ENCODE data around the gene ITFG1. TPM values are rescaled to one million over a fixed set of nuclear protein-coding genes. Genes with fewer than 3 reads are reported as not detected.
"Not testable (repeated sequence)": the region's sequence is repeated elsewhere in the genome, so short reads cannot be mapped to it uniquely, and the experiment has no call there.

Gene ITFG1
- total and polyA plus RNA-seq, 11 donors = 13.0 to 102 (median 70.1) TPM

- 92 to 99% (median 96%) methylated on average over 3 of the region's 3 CpGs for WGBS, 4 donors
- no peak for ATAC-seq
- Histone ChIP-seq H3K9me3 (peaks cover 0 to 4% (median 0%) of the 10 kb centered on the region in 12 donors), H3K27ac (no peak overlapping the region), H3K36me3 (peaks cover 0 to 61% (median 34%) of the 10 kb centered on the region in 9 donors), H3K27me3 (no peaks in the 10 kb centered on the region), H3K4me1 (peaks cover 0 to 11% (median 3%) of the 10 kb centered on the region in 12 donors), H3K4me3 (no peak overlapping the region)
- intact Hi-C loops (cut with DNase I) = no loop called here
- DNase-seq = no peak
- TF ChIP-seq POLR2A (IDR thresholded peaks at IDR 0.05) = no peak
- TF ChIP-seq, protein P1, sequence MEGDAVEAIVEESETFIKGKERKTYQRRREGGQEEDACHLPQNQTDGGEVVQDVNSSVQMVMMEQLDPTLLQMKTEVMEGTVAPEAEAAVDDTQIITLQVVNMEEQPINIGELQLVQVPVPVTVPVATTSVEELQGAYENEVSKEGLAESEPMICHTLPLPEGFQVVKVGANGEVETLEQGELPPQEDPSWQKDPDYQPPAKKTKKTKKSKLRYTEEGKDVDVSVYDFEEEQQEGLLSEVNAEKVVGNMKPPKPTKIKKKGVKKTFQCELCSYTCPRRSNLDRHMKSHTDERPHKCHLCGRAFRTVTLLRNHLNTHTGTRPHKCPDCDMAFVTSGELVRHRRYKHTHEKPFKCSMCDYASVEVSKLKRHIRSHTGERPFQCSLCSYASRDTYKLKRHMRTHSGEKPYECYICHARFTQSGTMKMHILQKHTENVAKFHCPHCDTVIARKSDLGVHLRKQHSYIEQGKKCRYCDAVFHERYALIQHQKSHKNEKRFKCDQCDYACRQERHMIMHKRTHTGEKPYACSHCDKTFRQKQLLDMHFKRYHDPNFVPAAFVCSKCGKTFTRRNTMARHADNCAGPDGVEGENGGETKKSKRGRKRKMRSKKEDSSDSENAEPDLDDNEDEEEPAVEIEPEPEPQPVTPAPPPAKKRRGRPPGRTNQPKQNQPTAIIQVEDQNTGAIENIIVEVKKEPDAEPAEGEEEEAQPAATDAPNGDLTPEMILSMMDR (IDR thresholded peaks at IDR 0.05) = no peak
These were observed 14.4 kb downstream of the ITFG1 start for GRCh38 chr16:47446431-47446830.

DNA sequence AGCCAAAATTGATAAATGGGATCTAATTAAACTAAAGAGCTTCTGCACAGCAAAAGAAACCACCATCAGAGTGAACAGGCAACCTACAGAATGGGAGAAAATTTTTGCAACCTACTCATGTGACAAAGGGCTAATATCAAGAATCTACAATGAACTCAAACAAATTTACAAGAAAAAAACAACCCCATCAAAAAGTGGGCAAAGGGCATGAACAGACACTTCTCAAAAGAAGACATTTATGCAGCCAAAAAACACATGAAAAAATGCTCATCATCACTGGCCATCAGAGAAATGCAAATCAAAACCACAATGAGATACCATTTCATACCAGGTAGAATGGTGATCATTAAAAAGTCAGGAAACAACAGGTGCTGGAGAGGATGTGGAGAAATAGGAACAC is 18.0 kb downstream of the ITFG1 start:
- H3K9me3 ChIP-seq; intact Hi-C loops (cut with DNase I); H3K4me1 ChIP-seq; H3K4me3 ChIP-seq; H3K27me3 ChIP-seq; H3K27ac ChIP-seq; DNase-seq; ATAC-seq: not testable (repeated sequence)
- H3K36me3 ChIP-seq = peaks cover 0 to 28% (median 8%) of the 10 kb centered on the region in 9 donors

GRCh38 chr16:47440066-47440465 is 20.8 kb downstream of the ITFG1 start:
- ATAC-seq; DNase-seq; H3K27me3 ChIP-seq; intact Hi-C loops (cut with DNase I); H3K9me3 ChIP-seq; H3K27ac ChIP-seq; H3K4me3 ChIP-seq; H3K4me1 ChIP-seq: not testable (repeated sequence)
- WGBS, 4 donors = 96 to 99% (median 98%) methylated on average over 3 of the region's 3 CpGs
- H3K36me3 ChIP-seq = peaks cover 0 to 15% (median 0%) of the 10 kb centered on the region in 9 donors

GRCh38 chr16:47434274-47434673 is 26.6 kb downstream of the ITFG1 start:
- H3K36me3 ChIP-seq, ATAC-seq: not testable (repeated sequence)

DNA sequence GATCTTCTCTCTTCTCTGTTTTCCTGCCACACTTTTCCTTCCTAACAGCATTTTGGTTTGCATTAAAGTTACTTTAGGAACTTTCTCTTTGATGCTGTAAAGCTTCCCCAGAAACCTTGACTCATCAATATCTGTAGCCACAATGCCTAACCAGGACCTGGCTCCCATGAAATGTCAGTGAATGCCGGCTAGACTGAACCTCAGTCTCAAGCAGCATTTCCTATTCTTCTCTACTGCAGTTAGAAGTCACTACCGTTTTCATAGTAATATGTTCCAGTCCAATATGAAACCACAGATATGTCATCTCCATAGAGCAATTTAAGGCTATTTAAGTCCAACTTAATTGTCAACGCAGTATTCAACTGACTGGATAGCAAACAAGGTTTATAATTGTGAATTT is 28.9 kb downstream of the ITFG1 start:
- H3K36me3 ChIP-seq = peaks cover 0 to 27% (median 17%) of the 10 kb centered on the region in 9 donors
- 90 to 96% (median 93%) methylated on average over 3 of the region's 3 CpGs for WGBS, 4 donors
- H3K4me1 ChIP-seq = no peaks in the 10 kb centered on the region
- H3K27me3 ChIP-seq = no peaks in the 10 kb centered on the region
- H3K27ac ChIP-seq = no peak overlapping the region
- no peak for DNase-seq
- no peak for TF ChIP-seq POLR2A (IDR thresholded peaks at IDR 0.05)
- TF ChIP-seq, protein P1 (IDR thresholded peaks at IDR 0.05) = no peak
- H3K4me3 ChIP-seq = no peak overlapping the region
- H3K9me3 ChIP-seq = no peaks in the 10 kb centered on the region
- intact Hi-C loops (cut with DNase I) = no loop called here
- ATAC-seq = no peak

More at GRCh38 chr16:47434274-47434673, 26.6 kb downstream of the ITFG1 start:
- WGBS, 4 donors = 93 to 97% (median 95%) methylated on average over 2 of the region's 2 CpGs
- H3K9me3 ChIP-seq; DNase-seq; H3K4me1 ChIP-seq; H3K4me3 ChIP-seq; intact Hi-C loops (cut with DNase I); H3K27me3 ChIP-seq; H3K27ac ChIP-seq: not testable (repeated sequence)

DNA sequence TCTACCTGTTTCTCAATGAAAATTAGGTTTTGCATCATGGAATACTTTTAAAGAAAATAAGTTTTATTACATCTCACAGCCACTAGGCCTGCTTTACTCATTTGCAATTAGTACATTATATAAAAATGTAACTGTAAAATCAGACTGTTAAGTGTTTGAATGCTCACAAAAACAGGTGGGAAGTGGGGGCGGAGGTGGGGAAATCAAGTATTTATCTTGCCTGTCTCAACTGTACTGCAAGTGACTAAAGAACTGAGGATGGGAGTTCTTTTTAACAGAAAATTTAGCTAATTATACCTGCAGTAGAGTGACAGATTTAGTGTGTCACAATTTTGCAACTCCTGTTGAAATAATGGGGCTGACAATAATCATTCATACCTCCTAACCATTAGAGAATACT is 34.1 kb downstream of the ITFG1 start:
- H3K27ac ChIP-seq = no peak overlapping the region
- 94 to 100% (median 98%) methylated on average over 1 of the region's 1 CpG for whole genome bisulfite sequencing, 4 donors
- H3K27me3 ChIP-seq = no peaks in the 10 kb centered on the region
- TF ChIP-seq POLR2A (IDR thresholded peaks at IDR 0.05) = no peak
- TF ChIP-seq, protein P1 (IDR thresholded peaks at IDR 0.05) = peak in 2 of 12 donors; percentile 11
- no peak overlapping the region for H3K4me3 ChIP-seq
- no peaks in the 10 kb centered on the region for H3K4me1 ChIP-seq
- no peaks in the 10 kb centered on the region for H3K9me3 ChIP-seq
- intact Hi-C loops (cut with DNase I) = no loop called here
- H3K36me3 ChIP-seq = peaks cover 0 to 56% (median 47%) of the 10 kb centered on the region in 9 donors
- DNase-seq (no peak), ATAC-seq (no peak)

All from heart left ventricle (tissue), 16 donors.